Transverse colon (tissue), 4 donors: ENCODE data around the gene APBA3.

Source experiments
- EP300 ChIP-seq: sonication (generic); formaldehyde crosslinking; IDR thresholded peaks from one replicate; pipeline ENCODE4 v1.6.1; 2017; ENCODE audit warnings: antibody characterized with exemption, low read depth
- POLR2A ChIP-seq: fragments of 450-650 bp; IDR thresholded peaks from one replicate; pipeline ENCODE4 v1.6.1; 2016; ENCODE audit warnings: antibody characterized with exemption, mild to moderate bottlenecking, moderate library complexity
- POLR2AphosphoS5 ChIP-seq, 3 donors: sonication (generic); formaldehyde crosslinking; IDR thresholded peaks; one replicate each; pipeline ENCODE4 v1.6.1; 2016; ENCODE audit warnings: antibody characterized with exemption in 3 of 3
- TF ChIP-seq, protein P1 (sequence below), 5 experiments: fragments of 200-600 bp in 3 of 5; fragments of 450-650 bp in 2 of 5; sonication (generic) in 3 of 5; IDR thresholded peaks; 1 replicate in 2 of 5; 2 replicates in 3 of 5; pipeline ENCODE4 v1.5.1; 2016 to 2017; ENCODE audit warnings: antibody characterized with exemption in 5 of 5, inconsistent platforms in 3 of 5, mild to moderate bottlenecking in 2 of 5, moderate library complexity in 1 of 5

DNA sequence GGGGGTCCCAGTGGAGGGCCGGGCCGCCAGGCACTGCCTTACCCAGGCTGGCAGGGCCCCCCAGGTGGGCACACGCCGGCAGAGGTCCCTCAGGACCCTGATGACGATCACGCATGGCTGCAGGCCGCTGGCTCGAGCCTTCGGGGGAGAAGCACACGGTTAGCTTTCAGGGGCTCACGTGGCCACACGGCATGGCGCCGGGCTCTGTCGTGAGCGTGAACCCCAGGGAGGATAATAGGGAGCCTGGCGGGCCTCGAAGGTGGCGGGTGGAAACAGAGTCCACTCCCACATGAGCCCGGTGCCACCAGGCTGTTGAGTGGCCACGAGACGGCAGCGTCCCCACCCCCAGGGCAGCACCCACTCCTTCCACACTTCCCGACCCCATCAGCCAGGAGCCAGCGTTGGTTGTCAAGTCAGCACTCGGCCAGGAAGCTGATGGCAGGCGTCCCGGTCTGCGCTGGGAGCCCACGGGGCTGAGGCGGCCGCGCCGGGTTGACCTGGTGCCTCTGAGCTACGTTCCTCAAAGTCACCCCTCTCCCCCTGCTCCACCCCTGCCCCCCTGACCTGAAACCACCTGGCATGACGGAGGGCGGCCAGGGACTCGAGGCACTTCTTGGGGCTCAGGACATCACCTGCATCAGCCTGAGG is 49.3 kb upstream of the APBA3 start:
- TF ChIP-seq, protein P1, sequence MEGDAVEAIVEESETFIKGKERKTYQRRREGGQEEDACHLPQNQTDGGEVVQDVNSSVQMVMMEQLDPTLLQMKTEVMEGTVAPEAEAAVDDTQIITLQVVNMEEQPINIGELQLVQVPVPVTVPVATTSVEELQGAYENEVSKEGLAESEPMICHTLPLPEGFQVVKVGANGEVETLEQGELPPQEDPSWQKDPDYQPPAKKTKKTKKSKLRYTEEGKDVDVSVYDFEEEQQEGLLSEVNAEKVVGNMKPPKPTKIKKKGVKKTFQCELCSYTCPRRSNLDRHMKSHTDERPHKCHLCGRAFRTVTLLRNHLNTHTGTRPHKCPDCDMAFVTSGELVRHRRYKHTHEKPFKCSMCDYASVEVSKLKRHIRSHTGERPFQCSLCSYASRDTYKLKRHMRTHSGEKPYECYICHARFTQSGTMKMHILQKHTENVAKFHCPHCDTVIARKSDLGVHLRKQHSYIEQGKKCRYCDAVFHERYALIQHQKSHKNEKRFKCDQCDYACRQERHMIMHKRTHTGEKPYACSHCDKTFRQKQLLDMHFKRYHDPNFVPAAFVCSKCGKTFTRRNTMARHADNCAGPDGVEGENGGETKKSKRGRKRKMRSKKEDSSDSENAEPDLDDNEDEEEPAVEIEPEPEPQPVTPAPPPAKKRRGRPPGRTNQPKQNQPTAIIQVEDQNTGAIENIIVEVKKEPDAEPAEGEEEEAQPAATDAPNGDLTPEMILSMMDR (IDR thresholded peaks at IDR 0.05) = no peak
- TF ChIP-seq EP300 (no peak), POLR2A (no peak), POLR2AphosphoS5 (IDR thresholded peaks at IDR 0.05) (no peak)
